Skeletal muscle tissue (tissue), 4 donors: ENCODE measurements around the gene CLCN6. TPM values are rescaled to one million over a fixed set of nuclear protein-coding genes. Genes with fewer than 3 reads are reported as not detected.

Source experiments
- H3K27ac ChIP-seq: one replicate; pipeline ENCODE4 v1.7.0; 2013; ENCODE audit warnings: mild to moderate bottlenecking, low read depth, low read length, inconsistent platforms
- H3K27me3 ChIP-seq, 3 donors: one replicate each; pipeline ENCODE4 v1.7.0; 2013; ENCODE audit warnings: low read length in 3 of 3; ENCODE audit not compliant: control insufficient read depth in 3 of 3, insufficient read depth in 3 of 3
- H3K36me3 ChIP-seq, 3 donors: one replicate each; pipeline ENCODE4 v1.7.0; 2013; ENCODE audit warnings: low read length in 3 of 3; ENCODE audit not compliant: control insufficient read depth in 3 of 3, insufficient read depth in 3 of 3
- H3K4me1 ChIP-seq, 3 donors: one replicate each; pipeline ENCODE4 v1.7.0; 2013; ENCODE audit warnings: low read length in 3 of 3, mild to moderate bottlenecking in 3 of 3; ENCODE audit not compliant: control insufficient read depth in 3 of 3, insufficient read depth in 3 of 3
- H3K4me3 ChIP-seq, 3 donors: one replicate each; pipeline ENCODE4 v1.7.0; 2013; ENCODE audit warnings: low read length in 3 of 3
- H3K9ac ChIP-seq, 3 donors: one replicate each; pipeline ENCODE4 v1.7.0; 2013; ENCODE audit warnings: low read length in 3 of 3, mild to moderate bottlenecking in 3 of 3, moderate library complexity in 2 of 3, low read depth in 1 of 3
- H3K9me3 ChIP-seq, 3 donors: one replicate each; pipeline ENCODE4 v1.7.0; 2013; ENCODE audit warnings: low read length in 3 of 3; ENCODE audit not compliant: control insufficient read depth in 3 of 3
- total RNA-seq: library from RNA; depleted of rRNA; stranded (reverse); fragments of >200 nt; gene quantifications from one replicate; pipeline ENCODE4 v1.2.3, GENCODE V29; 2014
- donor health status: Osteomylitis.

The CLCN6 gene
- total RNA-seq, 1 donor from 2014 or later: 3.7 TPM

DNA sequence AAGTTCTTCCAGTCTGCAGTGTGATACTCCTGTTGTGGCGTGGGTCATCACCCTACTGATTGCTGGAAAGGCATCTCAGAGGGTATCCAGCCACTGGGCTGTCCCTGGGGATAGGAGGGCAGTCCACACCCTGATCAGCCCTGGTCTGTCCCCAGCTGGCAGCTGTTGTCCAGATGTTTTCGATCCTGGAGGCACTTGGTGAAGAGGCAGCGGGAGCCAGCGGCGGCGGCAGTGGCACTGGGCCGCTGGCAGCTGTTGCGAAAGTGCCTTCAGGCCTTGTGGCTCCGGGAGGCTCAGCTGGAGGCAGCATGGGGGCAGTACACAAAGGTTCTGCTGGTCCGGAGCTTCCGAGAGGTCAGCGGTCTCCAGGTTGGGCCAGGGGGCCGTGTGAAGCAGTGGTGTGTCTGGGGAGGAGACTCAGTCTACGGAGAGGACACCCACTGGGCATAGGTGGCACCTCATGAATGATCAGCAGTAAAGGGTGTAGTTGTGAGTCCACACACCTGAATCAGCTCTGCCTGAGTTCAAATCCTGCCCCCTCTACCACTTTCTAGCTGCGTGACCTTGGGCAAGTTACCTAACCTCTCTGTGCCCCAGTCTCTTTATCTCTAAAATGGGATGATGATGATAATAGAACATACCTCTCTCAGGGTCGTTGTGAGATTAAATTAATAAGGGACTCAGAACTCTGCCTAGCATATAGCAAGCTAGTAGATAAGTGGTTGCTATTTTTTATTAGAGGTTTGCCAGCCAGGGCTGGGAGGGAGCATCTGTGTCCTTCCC, 37.9 kb upstream of the CLCN6 start:
- H3K9ac ChIP-seq: no peak overlapping the region
- no peak overlapping the region for H3K27ac ChIP-seq
- no peaks in the 10 kb centered on the region for H3K36me3 ChIP-seq
- H3K4me1 ChIP-seq: no peaks in the 10 kb centered on the region
- peaks cover 0 to 4% (median 0%) of the 10 kb centered on the region in 3 donors for H3K27me3 ChIP-seq
- H3K4me3 ChIP-seq: no peak overlapping the region
- H3K9me3 ChIP-seq: no peaks in the 10 kb centered on the region

DNA sequence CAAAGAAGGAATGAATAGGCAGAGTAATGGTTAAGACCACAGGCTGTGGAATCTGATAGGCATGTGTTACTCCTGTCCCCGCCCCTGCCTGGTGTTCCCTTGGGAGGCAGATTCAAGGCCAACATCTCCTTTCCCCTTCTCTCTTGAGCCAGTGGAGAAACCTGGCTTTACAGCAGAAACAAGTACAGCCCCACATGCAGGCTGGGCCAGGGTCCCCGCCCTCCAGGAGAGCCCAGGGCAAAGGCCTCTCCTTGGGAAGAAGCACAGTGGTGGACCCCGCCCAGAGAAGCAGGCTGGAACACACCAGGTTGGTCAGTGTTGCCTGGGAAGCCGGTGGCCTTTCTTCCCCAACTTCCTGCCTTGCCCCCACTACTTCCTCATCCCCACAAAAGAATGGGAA, 37.2 kb upstream of the CLCN6 start:
- Histone ChIP-seq H3K4me3 (no peak overlapping the region), H3K27ac (no peak overlapping the region), H3K4me1 (no peaks in the 10 kb centered on the region), H3K9ac (no peak overlapping the region), H3K36me3 (no peaks in the 10 kb centered on the region), H3K27me3 (no peaks in the 10 kb centered on the region), H3K9me3 (no peaks in the 10 kb centered on the region)

DNA sequence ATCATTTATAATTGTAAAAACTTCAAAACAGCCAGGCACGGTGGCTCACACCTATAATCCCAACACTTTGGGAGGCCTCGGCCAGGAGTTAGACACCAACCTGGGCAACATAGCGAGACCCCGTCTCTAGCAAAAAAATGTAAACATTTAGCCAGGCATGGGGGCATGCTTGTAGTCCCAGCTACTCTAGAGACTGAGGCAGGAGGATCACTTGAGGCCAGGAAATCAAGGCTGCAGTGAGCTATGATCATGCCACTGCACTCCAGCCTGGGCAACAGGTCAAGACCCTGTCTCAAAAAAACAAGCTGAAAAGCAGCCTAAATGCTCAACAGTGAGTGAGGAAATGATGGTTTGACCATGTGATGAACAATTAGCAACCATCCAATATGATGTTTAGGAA, 36.7 kb upstream of the CLCN6 start:
- H3K9me3 ChIP-seq: no peaks in the 10 kb centered on the region
- H3K27ac ChIP-seq: no peak overlapping the region
- H3K9ac ChIP-seq: no peak overlapping the region
- H3K4me3 ChIP-seq: no peak overlapping the region
- no peaks in the 10 kb centered on the region for H3K36me3 ChIP-seq
- no peaks in the 10 kb centered on the region for H3K27me3 ChIP-seq
- H3K4me1 ChIP-seq: no peaks in the 10 kb centered on the region

DNA sequence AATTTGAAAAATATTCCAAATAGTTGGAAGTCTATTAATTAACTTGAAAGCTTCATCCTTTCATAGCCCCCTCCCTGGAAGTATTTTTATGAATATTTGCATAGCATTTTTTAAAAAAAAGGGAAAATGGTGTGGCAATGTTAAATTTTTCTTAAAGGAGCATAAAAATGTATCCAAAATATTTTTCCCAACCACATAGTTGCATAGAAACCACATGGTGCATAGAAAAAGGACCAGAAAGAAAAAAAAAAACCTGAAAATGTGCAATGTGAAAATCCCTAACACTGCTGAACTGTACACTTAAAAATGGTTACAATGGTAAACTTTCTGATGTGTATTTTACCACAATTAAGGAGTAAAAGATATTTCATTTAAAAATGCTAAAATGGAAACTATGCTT, 36.0 kb upstream of the CLCN6 start:
- H3K27ac ChIP-seq: no peak overlapping the region
- H3K36me3 ChIP-seq: no peaks in the 10 kb centered on the region
- H3K4me3 ChIP-seq: no peak overlapping the region
- H3K9me3 ChIP-seq: no peaks in the 10 kb centered on the region
- no peaks in the 10 kb centered on the region for H3K4me1 ChIP-seq
- no peaks in the 10 kb centered on the region for H3K27me3 ChIP-seq
- no peak overlapping the region for H3K9ac ChIP-seq

DNA sequence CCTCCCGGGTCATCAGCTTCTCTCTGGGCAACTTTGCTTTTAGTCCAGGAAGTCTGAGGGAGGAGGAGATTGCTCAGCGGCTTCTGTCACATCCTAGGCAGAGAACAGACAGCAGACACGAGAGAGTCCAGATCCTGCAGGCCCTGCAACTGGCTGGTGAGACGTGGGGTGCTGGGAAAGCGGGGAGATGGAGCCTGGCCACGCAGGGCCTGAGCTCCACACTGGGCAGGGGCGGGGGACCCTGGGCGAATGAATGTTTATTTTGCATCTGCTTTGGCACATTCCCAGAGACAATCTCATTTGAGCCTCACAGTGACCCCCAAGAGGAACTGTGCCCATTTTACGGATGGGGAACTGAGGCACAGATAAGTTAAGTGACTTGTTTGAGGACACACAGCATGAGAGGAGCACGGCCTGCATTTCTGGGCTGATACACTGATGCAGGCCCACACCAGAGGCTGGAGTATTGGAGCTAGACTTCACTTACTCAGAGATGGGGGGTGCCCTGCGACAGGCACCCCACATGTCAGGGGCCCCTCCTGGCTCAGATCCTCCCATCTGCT, 34.4 kb upstream of the CLCN6 start:
- H3K4me1 ChIP-seq: no peaks in the 10 kb centered on the region
- H3K27me3 ChIP-seq: no peaks in the 10 kb centered on the region
- H3K9ac ChIP-seq: no peak overlapping the region
- no peaks in the 10 kb centered on the region for H3K9me3 ChIP-seq
- no peak overlapping the region for H3K27ac ChIP-seq
- no peak overlapping the region for H3K4me3 ChIP-seq
- H3K36me3 ChIP-seq: no peaks in the 10 kb centered on the region

DNA sequence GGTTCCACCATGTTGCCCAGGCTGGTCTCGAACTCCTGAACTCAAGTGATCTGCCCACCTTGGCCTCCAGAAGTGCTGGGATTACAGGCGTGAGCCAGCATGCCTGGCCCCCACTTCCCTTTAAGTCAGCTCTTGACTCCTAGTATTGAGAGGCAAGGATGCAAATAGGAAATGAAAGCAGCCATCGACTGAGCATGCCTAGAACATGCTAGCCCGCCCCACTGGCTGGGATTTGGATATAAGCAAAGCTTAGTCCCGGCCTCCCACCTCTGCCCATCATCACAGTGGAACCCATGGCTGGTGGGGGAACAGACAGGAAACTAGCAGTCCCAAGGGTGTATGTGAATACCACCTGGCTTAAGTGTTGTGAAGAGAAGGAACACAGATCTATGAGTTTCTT, 33.5 kb upstream of the CLCN6 start:
- Histone ChIP-seq H3K4me3 (no peak overlapping the region), H3K27me3 (no peaks in the 10 kb centered on the region), H3K4me1 (no peaks in the 10 kb centered on the region), H3K9ac (no peak overlapping the region), H3K9me3 (no peaks in the 10 kb centered on the region), H3K27ac (no peak overlapping the region), H3K36me3 (no peaks in the 10 kb centered on the region)

DNA sequence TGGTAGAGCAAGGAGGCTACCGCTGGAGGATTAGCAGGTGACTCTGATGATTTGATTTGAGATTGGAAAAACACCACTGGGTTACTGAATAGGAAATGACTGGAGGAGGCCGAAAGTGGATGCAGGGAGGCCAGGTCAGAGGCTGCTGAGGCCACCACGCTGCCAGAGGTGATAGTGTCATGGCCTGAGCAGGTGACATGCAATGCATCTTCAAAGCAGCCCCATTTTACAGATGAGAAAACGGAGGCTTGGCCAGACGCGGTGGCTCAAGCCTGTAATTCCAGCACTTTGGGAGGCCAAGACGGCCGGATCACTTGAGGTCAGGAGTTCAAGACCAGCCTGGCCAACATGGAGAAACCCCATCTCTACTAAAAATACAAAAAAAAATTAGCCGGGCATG, 31.2 kb upstream of the CLCN6 start:
- H3K27ac ChIP-seq: no peak overlapping the region
- no peaks in the 10 kb centered on the region for H3K4me1 ChIP-seq
- no peaks in the 10 kb centered on the region for H3K27me3 ChIP-seq
- no peaks in the 10 kb centered on the region for H3K36me3 ChIP-seq
- no peak overlapping the region for H3K9ac ChIP-seq
- H3K9me3 ChIP-seq: no peaks in the 10 kb centered on the region
- H3K4me3 ChIP-seq: no peak overlapping the region

DNA sequence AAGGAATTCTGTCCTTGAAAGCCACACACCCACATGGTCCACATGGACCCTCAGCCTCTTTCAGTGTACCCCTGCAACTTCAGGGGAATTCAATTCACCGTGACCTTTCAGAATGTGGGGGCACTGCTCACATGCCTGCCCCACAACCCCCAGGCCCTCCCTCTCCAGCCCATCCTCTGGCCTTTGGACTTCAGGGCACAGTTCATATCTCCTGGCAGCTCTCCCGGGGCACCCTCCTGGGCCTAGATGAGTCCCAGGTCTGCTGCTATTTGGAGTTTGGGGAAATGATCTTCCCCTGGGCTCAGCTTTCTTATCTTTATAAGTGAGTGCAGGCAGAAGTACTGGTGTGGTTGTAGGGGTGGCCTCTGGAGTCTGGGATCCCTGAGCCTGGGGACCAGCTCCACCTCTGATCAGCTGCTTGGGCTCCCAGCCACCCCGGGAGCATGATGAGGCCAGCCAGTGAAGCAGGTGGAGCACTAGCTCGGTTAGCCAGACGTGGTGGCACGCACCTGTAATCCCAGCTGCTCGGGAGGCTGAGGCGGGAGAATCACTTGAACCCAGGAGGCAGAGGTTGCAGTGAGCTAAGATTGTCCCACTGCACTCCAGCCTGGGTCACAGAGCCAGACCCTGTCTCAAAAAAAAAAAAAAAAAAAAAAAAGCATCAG, 28.2 kb upstream of the CLCN6 start:
- H3K36me3 ChIP-seq: no peaks in the 10 kb centered on the region
- H3K27me3 ChIP-seq: no peaks in the 10 kb centered on the region
- H3K9ac ChIP-seq: no peak overlapping the region
- H3K4me3 ChIP-seq: no peak overlapping the region
- H3K27ac ChIP-seq: no peak overlapping the region
- no peaks in the 10 kb centered on the region for H3K4me1 ChIP-seq
- H3K9me3 ChIP-seq: no peaks in the 10 kb centered on the region

DNA sequence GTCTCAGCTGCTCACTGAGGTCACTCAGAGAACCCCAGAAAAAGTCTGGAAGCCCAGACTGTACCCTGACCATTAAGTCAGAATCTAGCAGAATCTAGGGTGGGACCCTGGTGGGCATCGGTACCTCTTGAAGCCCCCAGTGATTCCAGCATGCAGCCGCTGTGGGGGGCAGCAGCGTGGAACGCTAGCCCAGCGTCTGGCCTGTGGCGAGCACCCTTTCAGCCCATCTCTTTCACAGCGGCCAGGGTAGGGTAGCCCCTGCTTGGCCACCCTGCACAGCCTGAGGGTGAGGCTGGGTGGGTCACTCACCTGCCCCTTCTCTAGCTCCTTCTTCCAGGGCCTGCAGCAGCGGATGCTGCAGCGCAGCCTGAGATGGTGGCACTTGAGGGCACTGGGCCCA, 27.7 kb upstream of the CLCN6 start:
- Histone ChIP-seq H3K27ac (no peak overlapping the region), H3K36me3 (no peaks in the 10 kb centered on the region), H3K4me3 (no peak overlapping the region), H3K9me3 (no peaks in the 10 kb centered on the region), H3K27me3 (no peaks in the 10 kb centered on the region), H3K4me1 (no peaks in the 10 kb centered on the region), H3K9ac (no peak overlapping the region)

DNA sequence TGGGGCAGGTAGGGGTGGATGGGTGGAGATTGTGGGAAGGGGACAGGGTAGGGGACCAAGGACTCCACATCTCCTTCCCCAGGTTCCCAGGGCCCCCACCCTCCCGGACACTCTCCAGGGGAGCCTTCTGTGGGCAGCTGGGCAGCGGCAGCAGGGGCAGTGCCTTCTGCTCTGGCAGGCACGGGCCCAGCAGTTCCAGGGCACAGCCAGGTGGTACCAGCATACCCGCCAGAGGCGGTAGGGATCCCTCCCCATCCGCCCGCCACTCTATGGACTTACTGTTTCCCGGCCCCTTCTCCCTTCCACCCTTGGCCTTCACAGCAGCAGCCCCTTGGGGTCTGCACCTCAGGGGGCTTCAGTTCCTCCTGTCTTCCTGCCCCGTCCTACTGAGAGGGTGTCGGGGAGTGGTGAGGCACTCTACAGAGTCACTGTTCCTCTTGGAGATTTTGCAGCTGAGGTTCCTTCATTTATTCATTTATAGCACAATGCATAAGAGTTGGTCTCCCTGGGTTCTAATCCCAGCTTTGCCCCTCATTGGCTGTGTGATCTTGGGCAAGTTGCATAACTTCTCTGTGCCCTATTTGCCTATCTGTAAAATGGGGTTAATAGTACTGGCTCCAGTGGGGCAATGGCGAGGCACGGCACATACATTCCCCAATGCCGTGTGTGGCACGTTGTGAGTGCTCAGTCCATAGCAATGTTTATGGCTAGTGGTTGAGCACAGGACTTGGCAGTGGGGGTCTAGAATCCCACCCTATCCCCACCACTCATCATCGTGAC, 27.0 kb upstream of the CLCN6 start:
- no peak overlapping the region for H3K9ac ChIP-seq
- H3K9me3 ChIP-seq: no peaks in the 10 kb centered on the region
- no peaks in the 10 kb centered on the region for H3K36me3 ChIP-seq
- H3K27me3 ChIP-seq: no peaks in the 10 kb centered on the region
- H3K4me3 ChIP-seq: no peak overlapping the region
- H3K27ac ChIP-seq: no peak overlapping the region
- H3K4me1 ChIP-seq: no peaks in the 10 kb centered on the region
